HG02840 (cell line): Measurements from ENCODE around the gene PAX8.
"Not testable (repeated sequence)": the region's sequence is repeated elsewhere in the genome, so short reads cannot be mapped to it uniquely, and the experiment has no call there.

Experiments
- ATAC-seq: cut with Tn5 transposase; IDR thresholded peaks from one replicate; pipeline ENCODE4 v1.9.1; 2021; ENCODE audit warnings: mild to moderate bottlenecking, moderate library complexity, moderate number of reproducible peaks; ENCODE audit not compliant: unreplicated experiment, low FRiP score

The PAX8 gene

DNA sequence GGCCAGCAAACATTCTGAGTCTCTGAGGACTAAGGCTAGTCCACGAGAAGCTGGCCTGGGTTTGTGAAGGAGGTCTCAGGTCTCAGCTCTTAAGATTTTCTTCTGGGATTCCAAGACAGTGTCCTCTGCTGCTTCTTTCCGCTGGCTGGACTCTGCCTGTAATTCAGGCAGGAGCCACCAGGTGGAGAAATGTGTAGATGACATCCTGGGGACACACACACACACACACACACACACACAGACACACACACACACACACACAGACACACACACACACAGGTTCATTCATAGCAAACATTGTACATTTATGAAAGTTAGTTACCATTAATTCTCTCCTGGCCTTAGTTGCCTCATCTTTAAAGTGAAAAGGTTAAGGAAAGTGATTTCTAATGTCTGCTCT lies 18.9 kb upstream of the PAX8 start:
- ATAC-seq, result not testable (repeated sequence)

DNA sequence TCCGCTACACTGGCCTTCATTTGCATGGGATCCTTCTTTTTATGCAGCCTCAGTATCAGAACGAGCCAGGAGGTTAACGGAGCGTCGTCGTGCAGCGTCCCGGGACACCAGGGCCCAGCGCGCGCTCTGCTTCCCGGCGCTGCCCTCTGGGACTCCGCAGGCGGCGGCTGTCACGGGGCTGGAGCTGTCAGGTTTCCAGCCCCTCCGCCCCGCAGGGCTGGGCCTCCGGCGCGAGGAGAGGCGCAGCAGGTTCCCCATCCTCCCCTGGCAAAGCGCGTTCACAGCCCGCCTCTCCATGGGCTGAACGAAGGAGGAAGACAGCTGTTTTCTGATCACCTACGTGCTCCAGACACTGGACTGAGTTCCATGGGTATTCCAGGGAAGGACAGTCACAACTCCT lies 12.5 kb upstream of the PAX8 start:
- ATAC-seq, result no peak

DNA sequence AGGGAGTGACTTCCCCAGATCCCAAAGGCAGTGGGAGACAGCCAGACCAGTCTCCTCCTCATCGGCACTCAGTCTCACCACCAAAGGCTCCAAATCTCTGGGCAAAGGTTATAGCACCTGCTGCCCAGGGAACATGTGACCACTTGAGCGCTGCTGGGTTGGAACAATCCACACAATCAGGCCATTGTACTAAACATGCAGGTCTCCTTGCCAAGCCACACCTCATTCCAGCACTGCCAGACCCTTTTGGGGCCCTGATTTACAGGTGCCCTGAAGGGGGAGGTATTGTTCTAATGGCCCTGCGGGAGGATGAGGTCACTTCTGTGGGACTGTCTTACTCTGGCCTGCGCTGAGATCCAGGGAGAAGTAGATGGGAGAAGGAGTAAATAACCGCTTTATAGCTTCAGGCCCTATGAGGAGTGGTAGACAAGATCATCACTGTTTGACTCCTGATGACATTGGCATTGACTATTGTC lies 10.0 kb upstream of the PAX8 start:
- not testable (repeated sequence) for ATAC-seq

DNA sequence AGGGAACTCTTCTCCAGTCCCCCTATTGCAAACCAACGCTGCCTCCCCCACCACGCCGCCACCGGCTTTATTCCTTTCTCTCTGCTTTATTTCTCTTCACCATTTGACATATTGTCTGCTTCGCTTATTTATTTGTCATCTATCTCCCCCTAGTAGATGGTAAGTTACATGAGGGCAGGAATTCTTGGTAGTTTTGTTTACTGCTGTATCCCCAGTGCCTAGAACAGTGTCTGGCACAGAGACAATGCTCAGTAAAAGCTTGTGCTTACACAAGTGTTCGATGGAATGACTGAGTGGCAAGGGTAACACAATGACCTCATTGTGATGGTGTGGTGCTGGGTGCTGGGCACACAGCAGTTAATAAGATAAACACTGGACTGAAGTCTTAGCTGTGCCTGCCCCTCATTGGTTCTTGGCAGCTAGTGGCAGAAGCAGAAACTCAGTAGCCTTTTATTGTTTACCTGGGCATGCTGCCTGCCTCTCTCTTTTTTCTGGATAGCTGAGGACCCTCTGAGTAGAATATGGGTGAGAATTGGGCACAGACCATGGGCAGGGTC lies 9.5 kb upstream of the PAX8 start:
- not testable (repeated sequence) for ATAC-seq

- ATAC-seq, result no peak
Measured at GRCh38 chr2:113285816-113286215, 7.1 kb upstream of the PAX8 start.

DNA sequence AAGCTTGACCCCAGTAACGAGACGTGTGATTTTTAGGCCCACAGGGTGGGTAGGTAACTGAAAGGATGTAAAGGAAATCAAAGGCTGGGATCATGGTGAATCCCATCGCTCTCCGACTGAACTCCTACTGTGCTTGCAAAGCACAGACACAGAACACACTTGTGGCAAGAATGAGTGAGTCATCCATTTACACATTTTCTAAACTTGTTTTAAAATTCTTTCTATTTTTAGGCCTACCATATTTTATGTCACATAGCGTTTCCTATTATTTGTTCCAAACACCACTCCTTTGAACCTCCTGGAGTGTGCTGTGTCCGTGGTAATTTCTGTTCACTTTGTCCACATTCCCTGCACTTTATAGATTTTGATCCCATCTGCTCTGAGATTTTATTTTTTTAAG lies 6.3 kb upstream of the PAX8 start:
- ATAC-seq, result not testable (repeated sequence)

DNA sequence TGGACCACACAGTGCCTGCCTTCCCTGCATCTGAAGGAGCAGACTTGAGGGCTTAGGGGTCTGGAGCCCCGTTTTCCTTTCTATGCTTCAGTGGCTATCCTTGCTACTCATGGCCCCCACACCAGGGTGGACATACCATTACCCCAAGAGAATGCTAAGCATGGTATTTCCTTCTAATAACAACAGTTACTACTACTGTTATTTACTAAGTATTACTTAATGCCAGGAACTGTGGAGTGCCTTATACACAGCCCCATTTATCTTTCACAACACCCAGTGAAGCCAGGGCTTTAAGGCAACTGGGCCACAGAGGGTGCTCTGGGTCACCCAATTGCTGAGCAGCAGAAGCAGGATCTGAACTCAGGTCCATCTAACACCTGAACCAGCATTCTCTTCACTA lies 5.8 kb upstream of the PAX8 start:
- no peak for ATAC-seq

GRCh38 chr2:113283704-113284284 lies 5.1 kb upstream of the PAX8 start:
- no peak for ATAC-seq

DNA sequence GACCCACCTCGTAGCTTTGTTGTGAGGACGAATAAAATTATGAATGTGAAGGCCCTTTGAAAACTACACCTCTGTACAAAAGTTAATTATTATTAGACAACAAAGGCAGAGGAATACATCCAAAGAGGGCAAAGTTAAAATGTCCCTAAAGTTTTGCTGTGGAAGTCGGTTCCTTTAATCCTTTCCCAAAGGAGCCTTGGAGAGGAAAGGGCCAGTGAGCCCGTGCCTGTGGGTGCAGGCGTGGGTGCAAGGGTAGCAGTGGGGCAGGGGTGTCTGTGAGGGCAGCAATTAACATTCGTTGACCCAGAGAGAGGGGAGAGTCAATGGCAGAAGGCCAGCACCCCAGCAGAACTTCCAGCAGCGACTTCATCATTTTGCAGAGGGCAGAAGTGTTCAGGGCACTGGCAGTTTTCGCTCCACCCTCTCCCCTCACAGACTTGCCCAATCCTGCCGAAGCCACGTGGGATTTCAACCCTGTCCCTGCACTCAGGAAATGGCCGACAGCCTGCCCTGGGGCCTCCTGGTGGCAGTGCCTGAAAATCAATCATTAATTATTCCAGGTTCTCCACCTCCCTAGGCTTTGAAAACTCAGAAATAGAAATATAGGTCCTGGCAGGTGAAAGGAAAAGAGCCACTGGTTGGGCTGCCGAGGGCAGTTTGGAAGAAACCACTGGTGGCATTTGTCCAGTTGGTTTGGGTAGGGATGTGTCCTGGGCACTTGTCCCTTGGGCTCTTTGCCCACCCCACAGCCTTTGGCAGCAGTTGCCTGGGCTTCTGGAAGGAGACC lies 4.2 kb upstream of the PAX8 start:
- no peak for ATAC-seq

- no peak for ATAC-seq
Measured at GRCh38 chr2:113281910-113282746, 3.4 kb upstream of the PAX8 start.

- ATAC-seq, result no peak
Measured at GRCh38 chr2:113278073-113278741, 514 bp downstream of the PAX8 start.

- no peak for ATAC-seq
Measured at GRCh38 chr2:113277474-113278072, 1.1 kb downstream of the PAX8 start.

- ATAC-seq, result no peak
Measured at GRCh38 chr2:113276761-113277425, 1.8 kb downstream of the PAX8 start.

DNA sequence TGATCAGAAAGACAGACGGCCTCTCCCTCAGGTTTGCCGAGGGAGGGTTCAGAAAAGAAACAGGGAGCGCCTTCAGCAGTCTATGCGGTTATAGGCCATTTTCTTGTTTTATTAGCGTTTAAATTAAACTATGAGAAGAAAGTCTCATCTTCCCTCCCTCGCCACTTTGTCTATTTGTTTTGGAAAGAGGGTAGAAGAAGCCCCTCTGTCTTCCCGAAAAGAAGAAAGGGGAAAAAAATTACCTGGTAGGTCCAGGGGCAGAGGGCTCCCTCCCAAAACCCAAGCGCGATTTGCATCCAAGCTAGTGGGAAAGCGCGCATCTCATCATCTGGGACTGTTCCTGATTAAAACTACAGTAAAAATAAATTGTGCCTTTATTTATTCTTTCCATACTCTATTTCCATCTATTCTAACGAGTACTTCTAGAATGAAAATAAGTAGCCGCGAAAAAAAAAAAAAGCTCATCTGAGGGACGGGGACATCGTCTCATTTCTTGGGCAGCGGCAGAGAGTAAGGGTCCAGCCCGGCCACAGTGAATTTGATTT lies 2.4 kb downstream of the PAX8 start:
- ATAC-seq, result no peak

GRCh38 chr2:113275556-113276215 lies 3.0 kb downstream of the PAX8 start:
- ATAC-seq, result no peak

DNA sequence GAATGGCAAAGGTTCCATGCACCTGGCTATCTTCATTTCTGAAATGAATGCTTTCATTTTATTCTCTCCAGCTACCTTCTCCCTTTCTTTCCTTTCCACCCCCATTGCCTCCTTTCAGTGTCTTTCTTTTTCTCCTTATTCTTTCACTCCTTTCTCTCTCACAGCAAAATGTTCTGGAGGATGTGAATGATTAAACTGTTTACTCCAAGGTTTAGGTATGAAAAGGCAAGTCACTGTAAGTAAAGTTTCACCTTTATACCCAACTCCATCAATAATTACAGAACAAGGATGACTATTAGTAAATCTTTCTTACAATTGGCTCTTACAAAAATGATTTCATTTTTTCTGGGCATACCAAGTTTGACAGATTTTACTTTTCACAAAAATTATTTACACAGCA lies 4.3 kb downstream of the PAX8 start:
- ATAC-seq, result no peak

DNA sequence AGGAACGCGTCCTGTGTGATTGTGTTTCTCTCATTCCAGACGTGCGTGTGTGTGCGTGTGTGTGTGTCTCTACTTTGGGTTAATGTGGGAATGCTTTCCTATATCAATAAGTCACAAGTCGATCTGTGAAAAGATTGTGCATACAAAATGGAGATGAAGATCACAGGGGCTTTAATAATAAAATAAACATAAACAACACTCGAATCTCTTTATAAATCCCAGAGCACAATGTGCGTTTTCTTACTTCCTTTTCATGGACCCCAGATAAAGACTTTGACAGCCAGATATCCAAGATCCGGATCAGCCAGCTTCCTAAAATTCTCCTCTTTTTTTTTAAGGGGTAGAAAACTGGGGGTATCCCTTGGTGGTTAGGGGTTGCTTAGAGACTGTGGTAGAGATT lies 4.7 kb downstream of the PAX8 start:
- no peak for ATAC-seq

GRCh38 chr2:113273027-113273551 lies 5.6 kb downstream of the PAX8 start:
- no peak for ATAC-seq
